IMR-90 (cell line): ENCODE data around the gene CMIP.

ENCODE experiments used
- BHLHE40 ChIP-seq: fragments of 150-350 bp; IDR thresholded peaks from 2 replicates; pipeline ENCODE4 v1.6.1; 2016; ENCODE audit warnings: mild to moderate bottlenecking, low read depth, low read length
- CEBPB ChIP-seq: IDR thresholded peaks from 2 replicates; pipeline ENCODE4 v1.6.1; 2012; ENCODE audit warnings: low read depth, low read length, improper control_type of control experiment
- CHD1 ChIP-seq: IDR thresholded peaks from 2 replicates; pipeline ENCODE4 v1.6.1; 2012; ENCODE audit warnings: low read depth, low read length, improper control_type of control experiment
- FOS ChIP-seq: fragments of 150-350 bp; IDR thresholded peaks from 2 replicates; pipeline ENCODE4 v1.6.1; 2016; ENCODE audit warnings: low read depth, low read length
- MAFK ChIP-seq: IDR thresholded peaks from 2 replicates; pipeline ENCODE4 v1.6.1; 2012; ENCODE audit warnings: low read depth, low read length, improper control_type of control experiment
- MXI1 ChIP-seq: IDR thresholded peaks from 2 replicates; pipeline ENCODE4 v1.6.1; 2012; ENCODE audit warnings: low read depth, mild to moderate bottlenecking, low read length, moderate library complexity, borderline replicate concordance
- POLR2A ChIP-seq: IDR thresholded peaks from 2 replicates; pipeline ENCODE4 v1.6.1; 2012; ENCODE audit warnings: mild to moderate bottlenecking, low read depth, low read length
- RAD21 ChIP-seq: IDR thresholded peaks from 2 replicates; pipeline ENCODE4 v1.6.1; 2012; ENCODE audit warnings: low read length, improper control_type of control experiment
- SMC3 ChIP-seq: fragments of 150-350 bp; IDR thresholded peaks from 2 replicates; pipeline ENCODE4 v1.6.1; 2016; ENCODE audit warnings: low read depth, mild to moderate bottlenecking, antibody characterized with exemption, low read length, moderate library complexity
- USF2 ChIP-seq: fragments of 150-350 bp; IDR thresholded peaks from 2 replicates; pipeline ENCODE4 v1.6.1; 2017; ENCODE audit warnings: mild to moderate bottlenecking, antibody characterized with exemption, low read length, low read depth
- TF ChIP-seq, protein P1 (sequence below): conservative IDR thresholded peaks from 2 replicates; pipeline ENCODE4 v1.5.1; 2012; ENCODE audit warnings: mild to moderate bottlenecking, low read depth, low read length, improper control_type of control experiment

GRCh38 chr16:81627024-81627423 lies 182.4 kb downstream of the CMIP start:
- no peak for TF ChIP-seq CEBPB
- TF ChIP-seq, protein P1, sequence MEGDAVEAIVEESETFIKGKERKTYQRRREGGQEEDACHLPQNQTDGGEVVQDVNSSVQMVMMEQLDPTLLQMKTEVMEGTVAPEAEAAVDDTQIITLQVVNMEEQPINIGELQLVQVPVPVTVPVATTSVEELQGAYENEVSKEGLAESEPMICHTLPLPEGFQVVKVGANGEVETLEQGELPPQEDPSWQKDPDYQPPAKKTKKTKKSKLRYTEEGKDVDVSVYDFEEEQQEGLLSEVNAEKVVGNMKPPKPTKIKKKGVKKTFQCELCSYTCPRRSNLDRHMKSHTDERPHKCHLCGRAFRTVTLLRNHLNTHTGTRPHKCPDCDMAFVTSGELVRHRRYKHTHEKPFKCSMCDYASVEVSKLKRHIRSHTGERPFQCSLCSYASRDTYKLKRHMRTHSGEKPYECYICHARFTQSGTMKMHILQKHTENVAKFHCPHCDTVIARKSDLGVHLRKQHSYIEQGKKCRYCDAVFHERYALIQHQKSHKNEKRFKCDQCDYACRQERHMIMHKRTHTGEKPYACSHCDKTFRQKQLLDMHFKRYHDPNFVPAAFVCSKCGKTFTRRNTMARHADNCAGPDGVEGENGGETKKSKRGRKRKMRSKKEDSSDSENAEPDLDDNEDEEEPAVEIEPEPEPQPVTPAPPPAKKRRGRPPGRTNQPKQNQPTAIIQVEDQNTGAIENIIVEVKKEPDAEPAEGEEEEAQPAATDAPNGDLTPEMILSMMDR: no peak
- no peak for TF ChIP-seq POLR2A
- no peak for TF ChIP-seq MAFK
- no peak for TF ChIP-seq USF2
- TF ChIP-seq BHLHE40: peak; percentile 13; the same call in 1 of the 2 replicates
- no peak for TF ChIP-seq RAD21
- TF ChIP-seq SMC3: no peak
- TF ChIP-seq CHD1: no peak
- peak; percentile 31; the same call in 1 of the 2 replicates for TF ChIP-seq FOS
- TF ChIP-seq MXI1: no peak
